ENCODE results near the gene EFNA3. TPM values are rescaled to one million over a fixed set of nuclear protein-coding genes. Genes with fewer than 3 reads are reported as not detected.
A peak's percentile ranks its signal among the peaks of the same experiment; 100 is the strongest.

EFNA3 gene
- total and polyA plus RNA-seq, 9 of the 15 experiments (the other 6 are each of a cell fraction or from before 2014, with no cell fraction given): 0.59 to 7.9 (median 4.7) TPM

DNA sequence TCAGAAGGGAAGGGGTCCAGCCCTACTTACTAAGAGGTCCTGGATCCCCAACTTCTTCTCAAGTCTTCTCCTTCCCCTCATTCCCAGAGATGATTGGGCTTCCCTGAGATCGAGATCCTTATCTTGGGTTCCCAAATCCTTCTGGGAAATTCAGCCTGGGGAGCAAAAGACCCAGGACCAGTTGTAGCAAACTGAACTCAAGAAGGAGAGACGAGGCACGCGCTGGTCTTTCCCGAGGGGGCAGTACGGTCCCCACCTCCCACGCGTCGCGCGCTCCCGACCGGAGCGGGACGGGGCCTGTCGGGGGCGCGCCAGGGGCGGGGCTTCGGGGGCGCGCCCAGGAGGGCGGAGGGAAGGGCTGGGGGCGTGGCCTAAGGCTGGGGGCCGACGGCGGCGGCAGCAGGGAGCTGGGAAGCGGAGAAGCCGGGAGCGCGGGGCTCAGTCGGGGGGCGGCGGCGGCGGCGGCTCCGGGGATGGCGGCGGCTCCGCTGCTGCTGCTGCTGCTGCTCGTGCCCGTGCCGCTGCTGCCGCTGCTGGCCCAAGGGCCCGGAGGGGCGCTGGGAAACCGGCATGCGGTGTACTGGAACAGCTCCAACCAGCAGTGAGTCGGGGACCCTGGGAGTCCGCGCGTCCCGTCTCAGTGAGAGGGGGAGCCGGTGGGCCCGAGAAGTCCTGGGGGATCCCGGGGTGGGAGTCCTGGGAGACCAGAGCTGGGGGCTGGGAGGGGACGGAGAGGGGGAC is at the start of gene EFNA3 (continued):
- 0 out of 2 replicates have a peak, but pooled peaks have one; percentile 5 for TF ChIP-seq FOXP1 (CRISPR knock-in tag; IDR thresholded peaks at IDR 0.05)
- peak; percentile 57 for TF ChIP-seq HMGN3 (IDR thresholded peaks at IDR 0.05; ENCODE audit: borderline replicate concordance, extremely low read depth, insufficient read length, low read depth, low read length)
- TF ChIP-seq RBFOX2 (IDR thresholded peaks at IDR 0.05; ENCODE audit: low read depth, low read length): peak; percentile 38; the same call in 1 of the 2 replicates
- TF ChIP-seq, protein P1, sequence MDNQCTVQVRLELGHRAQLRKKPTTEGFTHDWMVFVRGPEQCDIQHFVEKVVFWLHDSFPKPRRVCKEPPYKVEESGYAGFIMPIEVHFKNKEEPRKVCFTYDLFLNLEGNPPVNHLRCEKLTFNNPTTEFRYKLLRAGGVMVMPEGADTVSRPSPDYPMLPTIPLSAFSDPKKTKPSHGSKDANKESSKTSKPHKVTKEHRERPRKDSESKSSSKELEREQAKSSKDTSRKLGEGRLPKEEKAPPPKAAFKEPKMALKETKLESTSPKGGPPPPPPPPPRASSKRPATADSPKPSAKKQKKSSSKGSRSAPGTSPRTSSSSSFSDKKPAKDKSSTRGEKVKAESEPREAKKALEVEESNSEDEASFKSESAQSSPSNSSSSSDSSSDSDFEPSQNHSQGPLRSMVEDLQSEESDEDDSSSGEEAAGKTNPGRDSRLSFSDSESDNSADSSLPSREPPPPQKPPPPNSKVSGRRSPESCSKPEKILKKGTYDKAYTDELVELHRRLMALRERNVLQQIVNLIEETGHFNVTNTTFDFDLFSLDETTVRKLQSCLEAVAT (IDR thresholded peaks at IDR 0.05): no peak
- TF ChIP-seq TSC22D4 (tag; IDR thresholded peaks at IDR 0.05): no peak
- TF ChIP-seq RBM25 (IDR thresholded peaks at IDR 0.05; ENCODE audit: low read depth, low read length, severe bottlenecking): no peak
- TF ChIP-seq RBM39 (optimal IDR thresholded peaks at IDR 0.05; ENCODE audit: low read depth, low read length): no peak
- TF ChIP-seq FOXM1 (IDR thresholded peaks at IDR 0.05; ENCODE audit: low read depth): no peak
- TF ChIP-seq FOXM1 (CRISPR knock-in tag; IDR thresholded peaks at IDR 0.05; ENCODE audit: low read depth): no peak
- peak; percentile 92 for TF ChIP-seq ZNF766 (CRISPR knock-in tag; conservative IDR thresholded peaks at IDR 0.05)
- no peak for TF ChIP-seq TCFL5 (CRISPR knock-in tag; conservative IDR thresholded peaks at IDR 0.05)
- no peak for TF ChIP-seq BCL6 (CRISPR knock-in tag; IDR thresholded peaks at IDR 0.05)
- TF ChIP-seq SMARCA5 (IDR thresholded peaks at IDR 0.05): no peak
- TF ChIP-seq, protein P2, sequence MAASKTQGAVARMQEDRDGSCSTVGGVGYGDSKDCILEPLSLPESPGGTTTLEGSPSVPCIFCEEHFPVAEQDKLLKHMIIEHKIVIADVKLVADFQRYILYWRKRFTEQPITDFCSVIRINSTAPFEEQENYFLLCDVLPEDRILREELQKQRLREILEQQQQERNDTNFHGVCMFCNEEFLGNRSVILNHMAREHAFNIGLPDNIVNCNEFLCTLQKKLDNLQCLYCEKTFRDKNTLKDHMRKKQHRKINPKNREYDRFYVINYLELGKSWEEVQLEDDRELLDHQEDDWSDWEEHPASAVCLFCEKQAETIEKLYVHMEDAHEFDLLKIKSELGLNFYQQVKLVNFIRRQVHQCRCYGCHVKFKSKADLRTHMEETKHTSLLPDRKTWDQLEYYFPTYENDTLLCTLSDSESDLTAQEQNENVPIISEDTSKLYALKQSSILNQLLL (CRISPR knock-in tag; IDR thresholded peaks at IDR 0.05; ENCODE audit: borderline replicate concordance): no peak
- peak; percentile 53 for TF ChIP-seq POLR2G (IDR thresholded peaks at IDR 0.05; ENCODE audit: low read depth, low read length)
- TF ChIP-seq, protein P3, sequence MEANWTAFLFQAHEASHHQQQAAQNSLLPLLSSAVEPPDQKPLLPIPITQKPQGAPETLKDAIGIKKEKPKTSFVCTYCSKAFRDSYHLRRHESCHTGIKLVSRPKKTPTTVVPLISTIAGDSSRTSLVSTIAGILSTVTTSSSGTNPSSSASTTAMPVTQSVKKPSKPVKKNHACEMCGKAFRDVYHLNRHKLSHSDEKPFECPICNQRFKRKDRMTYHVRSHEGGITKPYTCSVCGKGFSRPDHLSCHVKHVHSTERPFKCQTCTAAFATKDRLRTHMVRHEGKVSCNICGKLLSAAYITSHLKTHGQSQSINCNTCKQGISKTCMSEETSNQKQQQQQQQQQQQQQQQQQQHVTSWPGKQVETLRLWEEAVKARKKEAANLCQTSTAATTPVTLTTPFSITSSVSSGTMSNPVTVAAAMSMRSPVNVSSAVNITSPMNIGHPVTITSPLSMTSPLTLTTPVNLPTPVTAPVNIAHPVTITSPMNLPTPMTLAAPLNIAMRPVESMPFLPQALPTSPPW (CRISPR knock-in tag; IDR thresholded peaks at IDR 0.05): peak; percentile 81
- peak; percentile 16; the same call in 1 of the 2 replicates for TF ChIP-seq KAT7 (CRISPR knock-in tag; IDR thresholded peaks at IDR 0.05; ENCODE audit: borderline replicate concordance)
- TF ChIP-seq SMAD4 (CRISPR knock-in tag; conservative IDR thresholded peaks at IDR 0.05): peak; percentile 74
- peak; percentile 81; the same call in 1 of the 2 replicates for TF ChIP-seq ZNF197 (CRISPR knock-in tag; IDR thresholded peaks at IDR 0.05; ENCODE audit: low read depth)
- peak in 1 of 2 experiments; percentile 14; a peak in 1 of 4 replicates for TF ChIP-seq NRF1 (conservative IDR thresholded peaks at IDR 0.05 in 1 of 2, IDR thresholded peaks at IDR 0.05 in 1 of 2)
- TF ChIP-seq GABPB2 (CRISPR knock-in tag; conservative IDR thresholded peaks at IDR 0.05): no peak
- TF ChIP-seq NFIC (IDR thresholded peaks at IDR 0.05): peak; percentile 79
- TF ChIP-seq, protein P4, sequence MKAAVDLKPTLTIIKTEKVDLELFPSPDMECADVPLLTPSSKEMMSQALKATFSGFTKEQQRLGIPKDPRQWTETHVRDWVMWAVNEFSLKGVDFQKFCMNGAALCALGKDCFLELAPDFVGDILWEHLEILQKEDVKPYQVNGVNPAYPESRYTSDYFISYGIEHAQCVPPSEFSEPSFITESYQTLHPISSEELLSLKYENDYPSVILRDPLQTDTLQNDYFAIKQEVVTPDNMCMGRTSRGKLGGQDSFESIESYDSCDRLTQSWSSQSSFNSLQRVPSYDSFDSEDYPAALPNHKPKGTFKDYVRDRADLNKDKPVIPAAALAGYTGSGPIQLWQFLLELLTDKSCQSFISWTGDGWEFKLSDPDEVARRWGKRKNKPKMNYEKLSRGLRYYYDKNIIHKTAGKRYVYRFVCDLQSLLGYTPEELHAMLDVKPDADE (conservative IDR thresholded peaks at IDR 0.05; ENCODE audit: control insufficient read depth, low read depth, low read length): 0 out of 2 replicates have a peak, but pooled peaks have one; percentile 10
